ENCODE results near the gene LIPC. TPM values are rescaled to one million over a fixed set of nuclear protein-coding genes. Genes with fewer than 3 reads are reported as not detected.

Gene LIPC
- total and polyA plus RNA-seq, 2 experiments from 2014 or later: 0.43 to 0.63 TPM

DNA sequence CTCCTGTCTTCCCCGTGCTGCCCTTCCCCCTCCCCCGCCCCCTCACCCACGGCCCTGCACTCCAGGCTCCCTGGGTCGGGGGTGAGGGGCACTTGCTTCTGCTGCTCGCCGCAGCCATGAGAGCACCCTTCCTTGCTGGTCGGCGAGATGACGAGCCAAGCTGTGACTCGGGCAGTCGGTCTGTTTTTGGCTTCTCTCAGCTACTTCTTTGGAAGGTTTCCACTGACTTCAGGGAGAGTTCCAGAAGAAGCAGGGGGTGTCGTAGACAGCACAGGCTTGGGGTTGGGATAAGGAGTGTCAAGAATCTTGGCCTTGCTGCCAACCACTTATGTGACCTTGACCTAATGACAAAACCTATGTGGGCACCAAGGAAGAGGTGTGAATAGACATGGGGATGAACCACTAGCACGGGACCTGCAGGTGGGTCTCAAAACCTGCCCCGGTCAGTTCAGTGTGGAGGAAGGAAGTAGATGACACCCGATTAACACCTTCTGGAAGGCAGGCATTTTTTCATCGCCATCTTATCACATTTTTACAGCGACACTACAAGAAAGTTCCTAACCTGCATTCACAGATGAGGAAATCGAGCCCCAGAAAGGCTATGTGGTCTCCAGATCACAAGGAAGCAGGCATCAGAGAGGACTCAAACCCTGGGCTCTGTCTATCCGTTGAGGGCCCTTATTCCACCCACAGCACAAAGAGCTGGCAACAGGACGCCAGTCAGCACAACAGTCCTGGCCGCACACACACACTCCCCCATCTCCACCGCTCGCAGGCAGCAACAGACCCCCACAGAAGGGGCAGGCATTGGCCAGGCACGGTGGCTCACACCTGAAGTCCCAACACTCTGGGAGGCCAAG, 120.9 kb downstream of the LIPC start:
- 70 to 74% methylated on average over 21 to 24 of the region's 24 CpGs for WGBS, 2 experiments (ENCODE audit: low coverage in 1 of 2, low lambda C conversion rate in 2 of 2, missing lambda C conversion rate in 2 of 2)
- Histone ChIP-seq H3K4me1 (ENCODE audit: insufficient read depth) (peaks cover 24% of the 10 kb centered on the region), H3K4me3 (peak overlapping the region; percentile 57), H3K4me2 (ENCODE audit: unreplicated experiment) (peak overlapping the region; percentile 67), H3K27ac (peak overlapping the region; percentile 79), H4K20me1 (ENCODE audit: insufficient read depth) (no peaks in the 10 kb centered on the region), H3K9me3 (ENCODE audit: low read depth) (no peaks in the 10 kb centered on the region), H3K36me3 (ENCODE audit: low read depth) (no peaks in the 10 kb centered on the region), H3K79me2 (ENCODE audit: insufficient read depth) (no peaks in the 10 kb centered on the region), H3K27me3 (replicated peaks; ENCODE audit: insufficient read depth) (no peaks in the 10 kb centered on the region), H3K9ac (peak overlapping the region; percentile 78), H2AFZ (peak overlapping the region; percentile 86), H3K9me2 (ENCODE audit: insufficient read depth) (no peaks in the 10 kb centered on the region), H3F3A (ENCODE audit: insufficient read depth) (peaks cover 13% of the 10 kb centered on the region)
- TF ChIP-seq EZH2phosphoT487 (IDR thresholded peaks at IDR 0.05; ENCODE audit: insufficient read depth, low read depth) (no peak), EZH2 (IDR thresholded peaks at IDR 0.05; ENCODE audit: insufficient read depth, poor library complexity, severe bottlenecking) (no peak)
- in situ Hi-C loops (cut with MboI): no loop called here
- peak; percentile 60 for DNase-seq

- no peak overlapping the region for H3K4me3 ChIP-seq
- no peak overlapping the region for H3K9ac ChIP-seq
- H3F3A ChIP-seq (ENCODE audit: insufficient read depth): peaks cover 7% of the 10 kb centered on the region
- H3K79me2 ChIP-seq (ENCODE audit: insufficient read depth): no peaks in the 10 kb centered on the region
- in situ Hi-C loops (cut with MboI): no loop called here
- no peaks in the 10 kb centered on the region for H3K27me3 ChIP-seq (replicated peaks; ENCODE audit: insufficient read depth)
- WGBS, 2 experiments (ENCODE audit: low coverage in 1 of 2, low lambda C conversion rate in 2 of 2, missing lambda C conversion rate in 2 of 2): 95 to 99% methylated on average over 10 of the region's 10 CpGs
- no peak overlapping the region for H3K27ac ChIP-seq
- no peak overlapping the region for H3K4me2 ChIP-seq (ENCODE audit: unreplicated experiment)
- H4K20me1 ChIP-seq (ENCODE audit: insufficient read depth): no peaks in the 10 kb centered on the region
- no peak for DNase-seq
- no peaks in the 10 kb centered on the region for H3K36me3 ChIP-seq (ENCODE audit: low read depth)
- H3K9me3 ChIP-seq (ENCODE audit: low read depth): no peaks in the 10 kb centered on the region
- TF ChIP-seq EZH2phosphoT487 (IDR thresholded peaks at IDR 0.05; ENCODE audit: insufficient read depth, low read depth): no peak
- no peak for TF ChIP-seq EZH2 (IDR thresholded peaks at IDR 0.05; ENCODE audit: insufficient read depth, poor library complexity, severe bottlenecking)
- no peak overlapping the region for H2AFZ ChIP-seq
- H3K4me1 ChIP-seq (ENCODE audit: insufficient read depth): peaks cover 17% of the 10 kb centered on the region
- H3K9me2 ChIP-seq (ENCODE audit: insufficient read depth): no peaks in the 10 kb centered on the region
Observed at GRCh38 chr15:58553365-58553918, 121.7 kb downstream of the LIPC start.

DNA sequence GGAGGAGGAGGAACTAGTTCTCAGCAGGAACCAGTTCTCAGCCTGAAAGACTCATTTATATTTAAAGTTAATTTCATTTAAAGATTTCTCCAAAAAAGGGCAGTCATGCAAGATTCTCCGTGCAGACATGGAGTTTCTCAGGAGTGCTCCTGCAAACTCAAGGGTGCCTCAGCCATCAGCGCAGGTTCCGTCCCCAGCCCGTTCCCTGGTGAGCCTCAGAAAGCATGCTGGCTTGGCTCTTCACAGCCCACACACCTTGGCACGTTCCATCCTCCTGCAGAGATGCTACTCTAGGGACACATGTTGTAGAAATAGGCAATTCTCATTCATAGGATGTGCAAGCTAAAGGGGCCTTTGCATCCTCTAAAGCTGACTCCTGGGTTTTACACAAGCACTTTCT, 123.0 kb downstream of the LIPC start:
- 95 to 96% methylated on average over 5 of the region's 5 CpGs for WGBS, 2 experiments (ENCODE audit: low coverage in 1 of 2, low lambda C conversion rate in 2 of 2, missing lambda C conversion rate in 2 of 2)
- DNase-seq: no peak
- Histone ChIP-seq H3K4me2 (ENCODE audit: unreplicated experiment) (no peak overlapping the region), H2AFZ (no peak overlapping the region), H3K79me2 (ENCODE audit: insufficient read depth) (no peaks in the 10 kb centered on the region), H3K27me3 (replicated peaks; ENCODE audit: insufficient read depth) (no peaks in the 10 kb centered on the region), H3F3A (ENCODE audit: insufficient read depth) (peaks cover 7% of the 10 kb centered on the region), H3K9me2 (ENCODE audit: insufficient read depth) (no peaks in the 10 kb centered on the region), H3K4me1 (ENCODE audit: insufficient read depth) (peaks cover 17% of the 10 kb centered on the region), H3K4me3 (no peak overlapping the region), H3K27ac (no peak overlapping the region), H3K36me3 (ENCODE audit: low read depth) (no peaks in the 10 kb centered on the region), H4K20me1 (ENCODE audit: insufficient read depth) (no peaks in the 10 kb centered on the region), H3K9ac (no peak overlapping the region), H3K9me3 (ENCODE audit: low read depth) (no peaks in the 10 kb centered on the region)
- in situ Hi-C loops (cut with MboI): no loop called here
- TF ChIP-seq EZH2phosphoT487 (IDR thresholded peaks at IDR 0.05; ENCODE audit: insufficient read depth, low read depth): no peak
- no peak for TF ChIP-seq EZH2 (IDR thresholded peaks at IDR 0.05; ENCODE audit: insufficient read depth, poor library complexity, severe bottlenecking)

GRCh38 chr15:58555162-58556027, 123.6 kb downstream of the LIPC start:
- WGBS, 2 experiments (ENCODE audit: low coverage in 1 of 2, low lambda C conversion rate in 2 of 2, missing lambda C conversion rate in 2 of 2): 78 to 86% methylated on average over 15 of the region's 15 CpGs
- peaks cover 7% of the 10 kb centered on the region for H3F3A ChIP-seq (ENCODE audit: insufficient read depth)
- H3K9me3 ChIP-seq (ENCODE audit: low read depth): no peaks in the 10 kb centered on the region
- no peak for TF ChIP-seq EZH2phosphoT487 (IDR thresholded peaks at IDR 0.05; ENCODE audit: insufficient read depth, low read depth)
- no peak for TF ChIP-seq EZH2 (IDR thresholded peaks at IDR 0.05; ENCODE audit: insufficient read depth, poor library complexity, severe bottlenecking)
- no peak overlapping the region for H3K9ac ChIP-seq
- H3K79me2 ChIP-seq (ENCODE audit: insufficient read depth): no peaks in the 10 kb centered on the region
- H4K20me1 ChIP-seq (ENCODE audit: insufficient read depth): no peaks in the 10 kb centered on the region
- H3K4me1 ChIP-seq (ENCODE audit: insufficient read depth): peaks cover 17% of the 10 kb centered on the region
- no peak overlapping the region for H3K27ac ChIP-seq
- no peak overlapping the region for H3K4me2 ChIP-seq (ENCODE audit: unreplicated experiment)
- DNase-seq: no peak
- H3K27me3 ChIP-seq (replicated peaks; ENCODE audit: insufficient read depth): no peaks in the 10 kb centered on the region
- H3K4me3 ChIP-seq: no peak overlapping the region
- no peak overlapping the region for H2AFZ ChIP-seq
- H3K9me2 ChIP-seq (ENCODE audit: insufficient read depth): no peaks in the 10 kb centered on the region
- in situ Hi-C loops (cut with MboI): no loop called here
- H3K36me3 ChIP-seq (ENCODE audit: low read depth): no peaks in the 10 kb centered on the region

All from GM23248 (cell line).